GM12891 (cell line): ENCODE measurements around the gene CDYL2.

Experiments used
- POLR2A ChIP-seq: IDR thresholded peaks from 2 replicates; pipeline ENCODE4 v1.6.1; 2011; ENCODE audit warnings: low read depth, low read length, control low read depth
- POLR2AphosphoS5 ChIP-seq: IDR thresholded peaks from 2 replicates; pipeline ENCODE4 v1.6.1; 2011; ENCODE audit warnings: low read depth, low read length, control low read depth
- TAF1 ChIP-seq: IDR thresholded peaks from 2 replicates; pipeline ENCODE4 v1.6.1; 2011; ENCODE audit warnings: low read depth, low read length, control low read depth

GRCh38 chr16:80788027-80788426 is 16.4 kb downstream of the CDYL2 start:
- TF ChIP-seq TAF1 (no peak), POLR2A (no peak), POLR2AphosphoS5 (no peak)
